ENCODE measurements around the gene MESP2. TPM values are rescaled to one million over a fixed set of nuclear protein-coding genes. Genes with fewer than 3 reads are reported as not detected.
A peak's percentile ranks its signal among the peaks of the same experiment; 100 is the strongest.

MESP2 gene
- polyA plus RNA-seq, 3 donors = 0.67 TPM; not detected in 2

GRCh38 chr15:89778861-89779260 lies 2.7 kb downstream of the MESP2 start:
- no peak overlapping the region for H3K27ac Mint-ChIP-seq
- Histone ChIP-seq H3K4me2 (replicated peaks; ENCODE audit: extremely low read depth, low read length, poor library complexity, severe bottlenecking) (no peak overlapping the region), H3K36me3 (replicated peaks in 1 of 2; ENCODE audit: control insufficient read depth in 1 of 2, insufficient read depth in 2 of 2, low read length in 2 of 2) (no peaks in the 10 kb centered on the region), H4K20me1 (ENCODE audit: insufficient read depth, low read length) (peaks cover 6% of the 10 kb centered on the region), H3K4me1 (ENCODE audit: control insufficient read depth in 1 of 2, insufficient read depth in 2 of 2, low read length in 2 of 2) (peaks cover 38 to 58% of the 10 kb centered on the region in 2 donors), H3K9me3 (replicated peaks in 1 of 2; ENCODE audit: control insufficient read depth in 1 of 2, insufficient read depth in 1 of 2, low read length in 2 of 2) (no peaks in the 10 kb centered on the region), H3K4me3 (replicated peaks in 1 of 3; ENCODE audit: low read depth in 2 of 3, low read length in 3 of 3) (no peak overlapping the region), H3K27ac (ENCODE audit: low read depth in 1 of 2, low read length in 2 of 2) (no peak overlapping the region), H3K9ac (ENCODE audit: insufficient read depth, low read length, poor library complexity, severe bottlenecking) (no peak overlapping the region), H2AFZ (ENCODE audit: insufficient read depth, low read depth, low read length, poor library complexity, severe bottlenecking) (no peak overlapping the region), H3K79me2 (ENCODE audit: insufficient read depth, low read length) (no peaks in the 10 kb centered on the region), H3K27me3 (ENCODE audit: control insufficient read depth in 2 of 2, insufficient read depth in 2 of 2, low read length in 2 of 2) (peaks cover 0 to 11% of the 10 kb centered on the region in 2 donors)
- peaks cover 41% of the 10 kb centered on the region for H3K4me1 Mint-ChIP-seq
- WGBS (ENCODE audit: insufficient coverage) = 89% methylated on average over 3 of the region's 4 CpGs
- intact Hi-C loops (cut with micrococcal nuclease) = no loop called here
- no peak overlapping the region for H3K4me3 Mint-ChIP-seq
- TF ChIP-seq, protein P1, sequence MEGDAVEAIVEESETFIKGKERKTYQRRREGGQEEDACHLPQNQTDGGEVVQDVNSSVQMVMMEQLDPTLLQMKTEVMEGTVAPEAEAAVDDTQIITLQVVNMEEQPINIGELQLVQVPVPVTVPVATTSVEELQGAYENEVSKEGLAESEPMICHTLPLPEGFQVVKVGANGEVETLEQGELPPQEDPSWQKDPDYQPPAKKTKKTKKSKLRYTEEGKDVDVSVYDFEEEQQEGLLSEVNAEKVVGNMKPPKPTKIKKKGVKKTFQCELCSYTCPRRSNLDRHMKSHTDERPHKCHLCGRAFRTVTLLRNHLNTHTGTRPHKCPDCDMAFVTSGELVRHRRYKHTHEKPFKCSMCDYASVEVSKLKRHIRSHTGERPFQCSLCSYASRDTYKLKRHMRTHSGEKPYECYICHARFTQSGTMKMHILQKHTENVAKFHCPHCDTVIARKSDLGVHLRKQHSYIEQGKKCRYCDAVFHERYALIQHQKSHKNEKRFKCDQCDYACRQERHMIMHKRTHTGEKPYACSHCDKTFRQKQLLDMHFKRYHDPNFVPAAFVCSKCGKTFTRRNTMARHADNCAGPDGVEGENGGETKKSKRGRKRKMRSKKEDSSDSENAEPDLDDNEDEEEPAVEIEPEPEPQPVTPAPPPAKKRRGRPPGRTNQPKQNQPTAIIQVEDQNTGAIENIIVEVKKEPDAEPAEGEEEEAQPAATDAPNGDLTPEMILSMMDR (IDR thresholded peaks at IDR 0.05) = no peak
- H3K27me3 Mint-ChIP-seq (ENCODE audit: low read depth in 3 of 3) = peaks cover 2 to 14% (median 8%) of the 10 kb centered on the region in 3 donors
- H3K9me3 Mint-ChIP-seq = no peaks in the 10 kb centered on the region
- H3K36me3 Mint-ChIP-seq = peaks cover under 1 to 3% of the 10 kb centered on the region in 2 donors
- DNase-seq = no peak

GRCh38 chr15:89780601-89781000 lies 4.5 kb downstream of the MESP2 start:
- peak overlapping the region; percentile 36 to 78 for H3K27ac ChIP-seq (ENCODE audit: low read depth in 1 of 2, low read length in 2 of 2)
- H3K79me2 ChIP-seq (ENCODE audit: insufficient read depth, low read length) = no peaks in the 10 kb centered on the region
- intact Hi-C loops (cut with micrococcal nuclease) = loop anchor here in 1 of 2 donors (2.0 to 5.0 kb wide), 2 partner anchors 40 to 67 kb away; no protein-coding TSS in a partner anchor
- Mint-ChIP-seq H3K4me3 (peak overlapping the region in 1 of 2 donors; percentile 70), H3K4me1 (peaks cover 41% of the 10 kb centered on the region), H3K27ac (peak overlapping the region; percentile 84 to 96 (median 94)), H3K9me3 (no peaks in the 10 kb centered on the region), H3K36me3 (peaks cover 14 to 18% of the 10 kb centered on the region in 2 donors), H3K27me3 (ENCODE audit: low read depth in 3 of 3) (peaks cover 2 to 9% (median 8%) of the 10 kb centered on the region in 3 donors)
- peaks cover 38 to 58% of the 10 kb centered on the region in 2 donors for H3K4me1 ChIP-seq (ENCODE audit: control insufficient read depth in 1 of 2, insufficient read depth in 2 of 2, low read length in 2 of 2)
- peaks cover 17% of the 10 kb centered on the region in 2 donors for H3K36me3 ChIP-seq (replicated peaks in 1 of 2; ENCODE audit: control insufficient read depth in 1 of 2, insufficient read depth in 2 of 2, low read length in 2 of 2)
- H2AFZ ChIP-seq (ENCODE audit: insufficient read depth, low read depth, low read length, poor library complexity, severe bottlenecking) = no peak overlapping the region
- H3K27me3 ChIP-seq (ENCODE audit: control insufficient read depth in 2 of 2, insufficient read depth in 2 of 2, low read length in 2 of 2) = peaks cover 0 to 10% of the 10 kb centered on the region in 2 donors
- peak in 1 of 3 donors; percentile 51 for DNase-seq
- 78% methylated on average over 6 of the region's 6 CpGs for WGBS (ENCODE audit: insufficient coverage)
- H4K20me1 ChIP-seq (ENCODE audit: insufficient read depth, low read length) = peaks cover 23% of the 10 kb centered on the region
- H3K4me2 ChIP-seq (replicated peaks; ENCODE audit: extremely low read depth, low read length, poor library complexity, severe bottlenecking) = peak overlapping the region; percentile 38
- no peaks in the 10 kb centered on the region for H3K9me3 ChIP-seq (replicated peaks in 1 of 2; ENCODE audit: control insufficient read depth in 1 of 2, insufficient read depth in 1 of 2, low read length in 2 of 2)
- H3K4me3 ChIP-seq (replicated peaks in 1 of 3; ENCODE audit: low read depth in 2 of 3, low read length in 3 of 3) = peak overlapping the region in 1 of 3 experiments; percentile 39
- TF ChIP-seq, protein P1 (IDR thresholded peaks at IDR 0.05) = no peak
- no peak overlapping the region for H3K9ac ChIP-seq (ENCODE audit: insufficient read depth, low read length, poor library complexity, severe bottlenecking)
